Measurements from ENCODE around the gene EXD3.

The EXD3 gene

GRCh38 chr9:137319739-137320551, 103.0 kb downstream of the EXD3 start:
- DNase-seq (ENCODE audit: low read depth in 2 of 2, low spot score in 1 of 2) = no peak

DNA sequence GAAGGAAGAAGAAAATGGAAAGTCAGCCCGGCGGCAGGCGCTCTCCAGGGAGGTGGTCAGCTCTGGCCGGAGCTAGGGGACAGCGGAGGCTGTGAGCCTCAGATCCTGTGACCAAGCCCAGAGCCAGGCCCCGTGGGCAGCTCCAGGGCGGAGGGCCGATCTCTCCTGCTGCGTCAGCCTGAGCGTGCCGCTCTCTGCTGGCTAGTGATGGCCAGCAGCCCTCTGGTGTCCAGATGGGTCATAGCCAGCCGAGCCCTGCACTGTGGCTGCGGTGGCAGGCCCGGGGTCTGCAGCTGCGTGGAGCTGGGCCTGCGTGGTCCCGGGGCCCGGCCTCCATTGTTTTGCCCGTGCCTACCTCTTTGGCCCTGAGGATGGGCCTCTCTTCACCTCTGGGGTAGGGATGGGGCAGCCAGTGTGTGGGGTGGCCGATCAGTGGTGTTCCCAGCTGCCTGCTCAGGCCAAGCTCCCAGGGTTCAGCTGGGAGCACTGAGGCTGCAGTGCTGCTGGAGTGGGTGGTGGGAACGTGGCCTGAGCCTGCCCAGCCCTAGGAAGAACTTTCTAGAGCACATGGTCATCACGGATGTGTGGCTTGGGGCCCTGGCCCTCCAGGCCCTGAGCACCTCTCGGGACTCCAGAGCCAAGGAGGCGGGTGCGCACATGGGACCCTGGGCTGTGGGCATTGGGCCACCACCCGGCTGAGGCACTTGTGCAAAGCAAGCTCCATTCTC, 103.8 kb downstream of the EXD3 start:
- DNase-seq (ENCODE audit: low read depth in 2 of 2, low spot score in 1 of 2) = no peak

GRCh38 chr9:137318602-137319001, 104.4 kb downstream of the EXD3 start:
- no peak for DNase-seq (ENCODE audit: low read depth in 2 of 2, low spot score in 1 of 2)

GRCh38 chr9:137317718-137318511, 105.0 kb downstream of the EXD3 start:
- no peak for DNase-seq (ENCODE audit: low read depth in 2 of 2, low spot score in 1 of 2)

DNA sequence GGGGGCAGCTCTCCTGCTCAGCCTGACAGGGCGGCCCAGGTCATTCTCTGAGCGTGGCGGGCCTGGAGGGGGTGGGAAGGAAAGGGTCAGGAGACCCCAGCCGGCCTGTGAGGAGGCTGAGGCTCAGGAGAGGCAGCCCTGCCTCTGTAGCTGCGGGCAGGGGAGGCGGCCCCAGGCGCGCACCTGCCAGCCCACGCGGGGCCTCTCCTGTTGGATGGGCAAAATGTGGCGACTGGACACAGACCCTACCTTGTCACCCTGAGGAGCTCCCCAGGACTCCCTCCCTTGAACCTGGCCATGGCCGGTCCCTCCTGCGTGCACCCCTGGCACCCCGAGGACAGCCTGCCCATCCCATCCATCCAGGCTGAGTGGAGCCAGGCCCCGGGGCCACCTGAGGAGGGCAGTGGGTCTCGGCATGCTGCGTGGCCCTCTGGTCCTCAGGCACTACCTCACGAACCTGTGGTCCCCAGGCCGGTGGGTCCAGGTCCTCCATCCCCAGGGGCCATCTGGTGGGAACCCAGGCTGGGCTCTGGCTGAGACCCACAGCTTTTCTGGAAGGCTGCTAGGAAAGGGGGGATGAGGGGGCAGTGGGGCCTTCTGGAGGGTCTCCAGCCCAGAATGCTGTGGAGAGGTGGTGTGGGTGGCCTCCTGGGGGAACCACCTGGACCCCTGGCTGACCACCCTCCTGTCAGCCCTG, 105.8 kb downstream of the EXD3 start:
- DNase-seq (ENCODE audit: low read depth in 2 of 2, low spot score in 1 of 2) = no peak

- no peak for DNase-seq (ENCODE audit: low read depth in 2 of 2, low spot score in 1 of 2)
These were observed 106.7 kb downstream of the EXD3 start for GRCh38 chr9:137316012-137316981.

DNA sequence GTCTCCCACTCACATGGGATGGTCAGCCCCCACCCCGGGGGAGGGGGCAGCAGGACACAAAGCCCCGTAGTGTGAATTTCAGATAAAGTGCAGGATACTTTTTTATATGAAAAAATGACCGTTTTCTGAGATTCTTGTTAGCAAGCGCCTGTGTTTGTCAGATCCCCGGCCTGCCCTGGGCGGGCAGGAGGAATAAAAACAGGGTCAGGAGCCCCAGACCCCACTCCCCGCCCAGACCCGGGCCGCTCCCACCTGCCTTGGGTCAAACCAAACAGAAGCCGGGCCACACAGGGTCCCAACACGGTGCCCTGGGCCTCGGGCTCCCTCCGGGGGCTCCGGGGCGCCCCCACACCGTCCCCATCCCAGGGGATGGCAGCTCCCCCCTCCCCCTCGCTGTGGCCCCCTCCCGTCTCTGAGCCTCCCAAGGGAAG, 107.4 kb downstream of the EXD3 start:
- no peak for DNase-seq (ENCODE audit: low read depth in 2 of 2, low spot score in 1 of 2)

- no peak for DNase-seq (ENCODE audit: low read depth in 2 of 2, low spot score in 1 of 2)
These were observed 108.1 kb downstream of the EXD3 start for GRCh38 chr9:137314561-137315560.

DNA sequence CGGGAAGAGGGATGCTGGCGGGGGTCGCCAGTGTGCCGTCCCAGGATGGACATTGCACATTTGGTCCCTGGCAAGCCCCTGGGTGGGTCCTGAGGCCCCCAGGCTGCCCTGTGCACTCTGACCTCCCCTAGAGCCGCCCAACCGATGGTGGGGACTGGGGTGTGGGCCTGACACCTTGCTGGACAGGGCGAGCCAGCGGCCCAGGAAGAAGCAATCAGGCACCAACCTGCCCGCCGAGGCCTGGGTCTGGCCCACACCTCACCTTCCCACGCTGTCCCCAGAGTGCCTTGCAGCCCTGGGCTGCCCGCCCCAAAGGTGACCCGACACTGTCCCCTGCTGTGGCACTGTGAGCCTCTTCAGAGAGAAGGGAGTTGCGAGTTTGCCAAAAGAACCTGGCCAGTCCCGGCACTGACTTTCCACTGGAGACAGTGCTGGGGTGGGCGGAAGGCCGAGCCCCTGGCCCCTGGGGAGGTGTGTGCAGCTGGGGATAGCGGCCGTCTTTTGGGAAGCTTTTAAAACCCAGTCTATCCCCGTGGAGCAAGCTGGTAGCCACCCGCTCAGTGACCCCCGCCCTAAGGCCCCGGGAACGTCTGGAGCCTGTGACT, 108.9 kb downstream of the EXD3 start:
- no peak for DNase-seq (ENCODE audit: low read depth in 2 of 2, low spot score in 1 of 2)

- no peak for DNase-seq (ENCODE audit: low read depth in 2 of 2, low spot score in 1 of 2)
These were observed 109.5 kb downstream of the EXD3 start for GRCh38 chr9:137313326-137313936.

DNA sequence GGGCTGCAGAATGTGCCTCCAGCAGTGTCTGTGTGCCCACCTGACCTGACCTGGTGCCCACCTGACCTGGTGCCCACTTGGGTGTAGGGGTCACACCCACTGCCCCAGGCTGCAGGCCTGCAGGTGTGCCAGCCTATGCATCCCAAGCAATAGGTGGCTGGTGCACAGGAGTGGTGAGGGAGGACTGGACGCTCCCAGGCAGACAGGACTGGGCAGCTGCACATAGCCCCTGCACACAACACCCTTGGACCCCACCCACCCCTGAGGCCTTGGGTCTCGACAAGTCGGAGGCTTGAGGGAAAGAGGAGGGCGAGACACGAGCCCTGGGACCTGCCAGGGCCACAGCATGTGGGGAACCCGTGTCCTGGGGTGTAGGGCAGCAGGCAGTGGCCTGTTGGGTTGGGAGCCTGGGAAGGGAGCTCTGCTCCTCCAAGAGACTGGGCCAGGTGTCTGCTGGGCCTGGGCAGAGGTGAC, 110.1 kb downstream of the EXD3 start:
- DNase-seq (ENCODE audit: low read depth in 2 of 2, low spot score in 1 of 2) = no peak

GRCh38 chr9:137311986-137312851, 110.7 kb downstream of the EXD3 start:
- no peak for DNase-seq (ENCODE audit: low read depth in 2 of 2, low spot score in 1 of 2)

DNA sequence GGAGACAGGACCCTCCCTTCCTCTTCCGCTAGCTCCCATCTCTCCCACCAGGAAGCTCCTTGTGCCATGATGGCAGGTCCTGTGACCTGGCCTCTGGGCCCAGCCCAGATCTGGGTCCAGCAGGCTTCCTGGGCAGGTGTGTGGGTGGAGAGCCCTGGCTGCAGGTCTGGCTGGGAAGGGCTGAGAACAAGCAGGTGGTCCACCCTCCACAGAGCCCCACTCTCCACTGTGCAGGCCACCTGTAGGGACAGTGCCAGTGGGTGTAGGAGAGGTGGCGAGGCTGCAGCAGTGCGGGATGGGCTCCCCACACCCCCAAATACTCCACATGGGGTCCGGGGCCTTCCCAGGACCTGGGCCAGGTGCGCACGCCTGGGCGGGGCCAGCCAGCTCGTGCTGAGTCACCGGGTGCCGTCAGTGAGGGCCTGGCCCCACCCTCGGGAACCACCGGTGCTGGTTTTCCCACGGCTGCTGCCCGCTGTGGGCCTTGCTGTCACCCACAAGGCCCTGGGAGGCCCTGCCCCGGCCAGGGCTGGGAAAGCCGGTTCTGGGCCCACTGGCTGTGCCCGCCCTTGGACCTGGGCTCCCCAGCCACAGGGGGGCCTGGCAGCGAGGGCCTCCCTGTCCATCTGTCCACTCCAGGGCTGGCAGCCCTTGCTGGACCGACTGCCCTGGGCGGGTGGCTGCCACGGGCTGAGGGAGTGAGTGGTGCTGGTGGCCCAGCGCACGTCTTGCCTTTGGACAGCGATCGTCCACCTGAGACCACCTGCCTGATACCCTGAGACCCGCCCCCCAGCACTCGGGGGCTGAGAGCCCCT, 111.6 kb downstream of the EXD3 start:
- no peak for DNase-seq (ENCODE audit: low read depth in 2 of 2, low spot score in 1 of 2)

DNA sequence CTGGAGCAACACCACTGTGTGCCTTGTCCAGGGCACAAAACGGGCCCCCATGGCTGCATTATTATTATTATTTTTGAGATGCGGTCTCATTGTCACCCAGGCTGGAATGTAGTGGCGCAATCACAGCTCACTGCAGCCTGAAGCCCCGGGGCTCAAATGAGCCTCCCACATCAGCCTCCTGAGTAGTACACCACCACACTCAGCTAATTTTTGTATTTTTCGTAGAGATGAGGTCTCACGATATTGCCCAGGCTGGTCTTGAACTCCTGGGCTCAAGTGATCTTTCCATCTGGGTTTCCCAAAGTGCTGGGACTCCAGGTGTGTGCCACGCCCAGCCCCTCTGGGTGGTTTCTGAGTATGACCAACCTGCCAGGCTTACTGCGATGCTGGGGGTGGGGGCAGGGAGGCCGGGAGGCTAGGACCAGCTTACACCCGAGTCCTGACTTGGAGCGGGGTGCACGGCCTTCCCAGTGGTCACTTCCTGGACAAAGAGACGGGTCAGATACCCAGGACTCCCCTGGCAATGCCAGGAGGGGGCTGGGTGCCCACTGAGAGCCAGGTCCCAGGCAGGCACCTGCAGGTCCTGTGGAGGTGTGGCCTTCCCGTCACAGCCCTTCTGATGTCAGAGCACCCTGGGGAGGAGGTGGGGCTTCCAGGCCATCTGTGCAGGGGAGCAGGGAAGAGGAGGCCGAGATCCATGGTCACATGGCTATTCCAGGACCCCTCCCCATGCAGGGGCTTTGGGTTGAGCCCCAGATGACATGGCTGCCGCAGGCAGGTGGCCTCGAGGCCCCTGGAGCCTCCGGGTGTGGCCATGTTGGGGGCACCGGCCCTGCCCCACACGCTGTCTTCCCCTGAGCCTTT, 112.5 kb downstream of the EXD3 start:
- no peak for DNase-seq (ENCODE audit: low read depth in 2 of 2, low spot score in 1 of 2)
